GM19397 (cell line): ENCODE data around the gene MMAB.

ENCODE experiments used
- ATAC-seq: cut with Tn5 transposase; IDR thresholded peaks from one replicate; pipeline ENCODE4 v1.9.1; 2021; ENCODE audit warnings: mild to moderate bottlenecking, moderate library complexity; ENCODE audit not compliant: unreplicated experiment

Gene MMAB

DNA sequence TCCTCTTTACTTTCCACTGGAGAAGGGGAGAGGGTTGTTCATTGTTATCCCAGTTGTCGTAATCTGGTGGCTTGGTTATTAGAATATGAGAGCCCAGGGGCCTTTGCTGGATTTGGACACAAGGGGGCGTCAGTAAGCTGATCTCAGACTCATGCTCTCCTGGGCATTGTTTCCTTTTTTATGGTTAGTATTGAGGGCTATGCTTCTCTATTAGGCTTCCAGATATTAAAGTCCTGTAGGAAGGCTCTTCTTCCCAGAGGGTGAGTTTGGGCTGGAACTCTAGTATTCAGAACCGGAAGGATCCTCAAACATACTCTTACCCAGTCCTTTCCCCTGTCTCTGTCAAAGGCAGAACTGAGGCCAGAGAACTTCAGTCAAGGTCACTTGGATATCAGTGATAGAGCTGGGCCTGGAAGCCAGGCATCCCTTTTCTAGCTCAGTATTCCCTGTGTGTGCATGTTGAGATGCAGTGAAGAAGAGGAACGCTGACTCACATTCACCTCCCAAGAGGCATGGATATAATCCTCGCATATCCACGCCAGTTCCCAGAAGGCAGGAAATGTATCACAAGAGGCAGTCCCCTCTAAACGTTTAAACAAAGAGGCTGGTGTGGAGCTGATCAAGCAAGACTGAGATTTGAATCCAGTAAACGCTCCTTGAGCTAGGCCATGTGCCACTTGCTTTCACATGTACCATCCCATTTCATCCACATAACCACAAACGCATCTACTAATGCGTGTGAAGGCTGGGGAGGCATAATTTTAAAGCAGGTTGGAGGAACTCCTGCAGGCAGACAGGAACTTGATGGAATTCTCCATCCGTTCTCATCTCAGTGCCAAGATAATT lies 54.3 kb downstream of the MMAB start:
- ATAC-seq = no peak

DNA sequence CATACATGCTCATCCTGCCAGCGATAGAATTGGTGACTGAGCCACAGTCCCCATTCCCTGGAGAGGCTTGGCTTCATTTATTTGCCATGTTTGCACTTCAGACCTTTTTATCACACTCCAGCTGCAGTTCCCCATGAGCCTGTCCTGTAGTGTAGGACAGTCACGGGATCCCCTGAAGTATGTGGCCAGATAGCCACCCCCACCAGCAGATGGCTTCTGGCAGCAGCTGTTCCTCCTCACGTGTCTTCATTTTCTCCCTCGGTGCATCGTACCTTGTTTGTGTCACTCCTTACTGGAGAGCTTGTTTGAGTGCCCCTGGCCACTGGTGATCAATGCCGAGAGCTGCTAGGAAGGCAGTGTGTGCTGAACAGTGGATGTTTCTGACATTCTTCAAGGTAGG lies 55.7 kb downstream of the MMAB start:
- no peak for ATAC-seq

DNA sequence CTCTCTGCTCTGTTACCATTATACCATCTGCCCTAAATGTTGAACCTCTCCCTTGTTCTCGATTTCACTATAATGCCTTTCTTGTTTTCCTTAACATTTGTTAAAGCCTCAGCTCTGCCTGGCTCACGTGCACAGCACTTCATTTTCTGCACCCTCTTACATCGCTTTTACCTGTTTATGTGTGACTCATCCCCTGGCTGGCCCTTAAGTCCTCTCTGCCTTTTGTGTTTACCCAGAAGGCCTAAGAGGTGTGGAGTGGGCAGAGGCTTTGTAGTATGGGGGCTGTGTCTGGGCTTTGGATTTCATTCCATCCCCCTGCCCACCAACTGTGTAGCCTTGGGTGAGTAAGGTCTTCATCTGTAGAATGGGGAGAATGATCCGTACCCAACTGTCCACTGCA lies 59.3 kb downstream of the MMAB start:
- no peak for ATAC-seq

DNA sequence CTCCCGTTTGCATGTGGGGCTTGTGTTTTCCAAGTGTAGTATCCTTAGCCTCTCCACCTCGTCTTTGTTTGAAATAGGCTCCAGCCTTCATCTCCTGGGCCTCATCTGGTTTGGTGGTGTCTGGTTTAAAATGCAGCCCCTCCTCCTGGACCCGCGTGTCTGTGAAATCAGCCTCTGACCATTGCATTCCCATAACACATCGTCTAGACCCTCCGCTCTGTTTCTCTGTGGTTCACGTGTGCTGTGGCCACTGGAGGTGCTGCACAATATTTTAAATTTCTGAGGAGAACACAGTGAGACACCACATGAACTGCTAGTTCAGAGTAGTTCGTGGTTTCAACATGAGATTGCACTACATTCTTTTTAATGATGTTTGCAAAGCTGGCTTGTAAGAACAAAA lies 60.3 kb downstream of the MMAB start:
- ATAC-seq = no peak

DNA sequence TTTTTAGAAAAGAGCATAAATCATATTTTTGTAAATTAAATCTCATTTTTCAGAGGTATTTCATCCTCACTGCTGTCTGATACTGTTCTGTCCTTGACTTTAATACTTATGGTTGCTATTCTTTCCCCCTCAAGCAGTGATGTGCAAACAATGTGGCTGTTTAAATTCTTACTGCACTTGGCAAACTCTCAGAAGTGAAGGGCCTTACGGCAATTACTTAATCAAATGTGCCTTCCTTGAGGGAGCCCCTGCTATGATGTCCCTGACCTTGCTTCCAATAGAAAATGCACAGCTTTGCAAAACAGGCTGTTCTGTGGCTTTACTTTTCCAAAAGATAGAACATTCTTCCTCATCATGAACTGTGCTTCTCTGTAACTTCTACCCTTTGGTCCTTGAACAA lies 60.7 kb downstream of the MMAB start:
- ATAC-seq = no peak

DNA sequence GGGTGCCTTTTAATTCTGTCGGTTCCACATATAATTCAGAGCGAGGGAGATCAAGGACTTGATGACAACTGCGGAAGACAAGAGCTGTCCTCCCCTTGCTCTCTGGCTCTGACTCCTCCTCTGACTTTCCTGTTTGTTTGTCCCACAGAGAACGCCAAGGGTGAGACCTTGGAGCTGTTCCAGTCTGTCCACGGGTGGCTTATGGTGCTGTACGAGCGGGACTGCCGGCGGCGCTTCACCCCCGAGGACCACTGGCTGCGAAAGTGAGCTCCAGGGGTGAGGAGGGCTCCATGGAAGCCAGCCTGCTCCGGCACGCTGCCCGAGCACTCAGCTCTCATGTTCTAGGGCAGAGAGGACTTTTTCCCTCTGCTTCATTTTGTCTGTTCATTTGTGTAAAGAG lies 63.1 kb downstream of the MMAB start:
- no peak for ATAC-seq

DNA sequence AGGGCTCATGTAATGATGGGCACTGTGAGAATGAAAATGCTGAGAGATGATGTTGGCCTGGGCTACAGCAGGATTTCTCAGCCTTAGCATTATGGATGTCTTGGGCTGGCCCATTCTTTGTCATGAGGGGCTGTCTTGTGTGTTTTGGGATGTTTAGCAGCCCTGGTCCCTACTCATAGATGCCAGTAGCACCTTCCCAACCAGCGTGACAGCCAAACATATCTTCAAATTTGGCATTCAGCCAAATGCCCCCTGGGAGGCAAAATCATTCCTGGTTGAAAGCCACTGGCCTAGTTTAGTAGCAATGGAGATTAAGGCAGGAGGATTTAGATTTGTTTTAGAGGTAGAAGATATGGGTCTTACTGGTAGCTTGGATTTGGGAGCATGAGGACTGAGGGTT lies 69.2 kb downstream of the MMAB start:
- ATAC-seq = no peak
